Measurements from ENCODE around the gene SCAANT1.

SCAANT1 gene

DNA sequence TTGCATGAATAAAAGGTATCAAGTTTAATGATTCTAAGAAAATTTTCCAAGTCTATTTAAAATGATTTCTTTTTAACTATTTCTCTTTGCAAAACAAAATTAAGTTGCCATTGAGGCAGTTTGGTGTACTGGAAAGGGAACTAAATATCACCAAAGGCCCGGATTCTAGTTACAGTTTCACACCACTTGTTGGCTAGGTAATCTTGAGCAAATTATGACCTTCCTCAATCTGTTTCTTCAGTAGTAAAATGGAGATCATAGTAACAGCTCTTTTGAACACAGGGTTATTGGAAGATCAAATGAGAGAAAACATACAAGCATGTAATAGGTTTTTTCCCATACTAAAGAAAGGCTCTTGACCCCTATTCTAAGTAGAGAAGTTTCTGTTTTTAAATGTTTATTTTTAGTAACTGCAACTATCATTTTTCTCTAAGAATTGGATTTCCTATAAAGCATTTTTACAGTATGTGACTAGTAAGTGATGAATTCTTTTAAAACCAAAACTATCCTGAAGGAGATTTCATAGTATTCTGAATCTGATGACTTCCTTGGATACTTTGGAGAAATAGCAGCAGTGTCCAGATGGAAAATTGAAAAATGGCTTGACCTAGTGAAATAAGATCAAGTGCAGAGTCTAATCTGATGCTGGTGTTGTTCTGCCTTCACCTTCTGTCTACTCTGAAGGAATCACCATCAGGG lies 15.7 kb downstream of the SCAANT1 start:
- no peak for DNase-seq

- DNase-seq = no peak
Measured at GRCh38 chr3:63895422-63896189, 16.6 kb downstream of the SCAANT1 start.

- DNase-seq = no peak
Measured at GRCh38 chr3:63892773-63893352, 19.3 kb downstream of the SCAANT1 start.

GRCh38 chr3:63891518-63891917 lies 20.7 kb downstream of the SCAANT1 start:
- DNase-seq = no peak

GRCh38 chr3:63886858-63887257 lies 25.3 kb downstream of the SCAANT1 start:
- DNase-seq = no peak

- DNase-seq = no peak
Measured at GRCh38 chr3:63880653-63881052, 31.5 kb downstream of the SCAANT1 start.

DNA sequence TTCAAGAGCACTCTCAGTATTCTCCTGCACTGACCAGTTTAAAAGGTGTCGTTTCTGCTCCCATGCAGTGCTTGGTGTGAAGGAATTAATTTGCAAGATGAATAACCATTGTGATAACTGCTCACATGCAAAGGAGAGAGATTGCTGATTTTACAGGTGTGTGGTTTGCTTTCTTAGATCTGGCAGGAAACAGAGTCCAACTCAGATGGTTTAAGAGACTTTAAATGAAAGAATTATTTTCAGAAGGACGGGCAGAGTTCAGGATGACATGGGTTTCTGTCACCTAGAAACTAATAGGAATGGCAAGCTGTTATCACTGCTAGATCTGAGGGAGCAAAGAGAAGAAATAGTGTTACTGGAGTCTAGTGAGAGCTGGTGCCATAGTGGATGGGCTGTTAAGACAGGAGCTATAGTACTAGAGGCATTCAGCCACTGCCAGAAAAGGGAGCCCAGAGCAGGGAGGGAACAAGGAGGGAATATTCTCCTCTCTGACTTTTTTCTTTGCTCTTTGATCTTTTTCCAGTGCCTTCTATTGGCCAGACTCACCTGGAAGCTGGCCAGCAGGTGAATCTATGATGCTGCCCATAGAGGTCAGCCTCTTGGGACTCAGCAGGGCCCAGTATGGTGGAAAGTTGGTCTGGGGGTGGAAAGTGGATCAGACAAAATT lies 33.7 kb downstream of the SCAANT1 start:
- DNase-seq = no peak

DNA sequence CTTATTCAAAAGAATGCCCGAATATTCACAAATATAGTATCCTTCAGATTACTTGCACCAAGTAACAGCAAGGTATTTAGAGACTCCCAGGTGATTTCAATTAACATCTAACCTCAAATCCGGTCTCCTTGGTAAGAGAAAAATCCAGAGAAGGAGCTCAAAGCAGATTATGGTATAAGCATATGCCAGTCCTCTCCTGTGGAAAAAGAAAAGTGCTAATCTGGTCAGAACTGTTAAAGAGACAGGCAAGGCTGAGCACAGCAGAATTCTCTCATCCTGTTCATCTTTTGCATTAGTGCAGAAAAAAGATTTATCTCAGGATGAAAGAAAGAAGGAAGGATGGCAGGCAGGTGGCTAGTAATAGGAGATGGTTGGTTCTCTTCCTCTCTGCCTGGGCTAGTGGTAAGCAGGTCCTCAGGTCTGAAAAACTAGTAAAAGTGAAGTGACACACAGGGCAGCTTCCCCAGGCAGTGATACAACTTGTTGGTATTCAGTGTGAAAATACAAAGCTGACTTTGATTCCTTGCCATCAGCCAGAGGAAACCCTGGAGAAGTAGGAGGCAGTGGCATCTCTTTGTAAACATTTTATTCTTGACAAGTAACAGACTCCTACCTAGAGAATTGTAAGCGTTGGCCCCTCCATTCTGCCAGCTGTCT lies 34.3 kb downstream of the SCAANT1 start:
- DNase-seq = no peak

GRCh38 chr3:63876260-63876659 lies 35.9 kb downstream of the SCAANT1 start:
- no peak for DNase-seq

- DNase-seq = no peak
Measured at GRCh38 chr3:63875510-63875909, 36.7 kb downstream of the SCAANT1 start.

GRCh38 chr3:63874769-63875168 lies 37.4 kb downstream of the SCAANT1 start:
- DNase-seq = no peak

- no peak for DNase-seq
Measured at GRCh38 chr3:63872135-63872924, 39.9 kb downstream of the SCAANT1 start.

DNA sequence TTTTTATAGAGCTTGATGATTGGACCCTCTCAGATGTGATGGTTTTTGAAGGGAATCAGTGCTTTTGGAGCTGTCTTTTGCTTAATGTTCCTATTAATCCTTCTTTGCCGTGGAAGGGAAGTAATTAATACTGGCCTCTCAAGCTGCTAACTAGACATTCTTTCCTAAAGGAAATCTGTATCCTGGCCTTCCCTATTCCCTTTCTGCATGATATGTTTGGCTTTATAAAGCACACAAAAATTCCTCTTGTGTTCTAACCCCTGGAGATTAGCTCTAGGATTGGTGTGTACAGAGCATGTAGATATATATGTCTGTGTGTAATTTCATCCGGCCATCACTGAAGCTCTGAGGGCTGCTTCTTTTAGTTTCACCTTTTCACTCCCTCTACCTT lies 41.6 kb downstream of the SCAANT1 start:
- DNase-seq = no peak

- DNase-seq = no peak
Measured at GRCh38 chr3:63869940-63870614, 42.1 kb downstream of the SCAANT1 start.

- no peak for DNase-seq
Measured at GRCh38 chr3:63867225-63867624, 45.0 kb downstream of the SCAANT1 start.

GRCh38 chr3:63864965-63865327 lies 47.2 kb downstream of the SCAANT1 start:
- no peak for DNase-seq

- DNase-seq = peak; percentile 25
Measured at GRCh38 chr3:63864008-63864964, 47.9 kb downstream of the SCAANT1 start.

GRCh38 chr3:63863150-63864007 lies 48.8 kb downstream of the SCAANT1 start, which contains the start of the genes ATXN7 and THOC7:
ATXN7 (plus strand) TSS chr3:63863867; CDS start chr3:63912599, 48,732 bp downstream.
THOC7 (minus strand) TSS chr3:63863805; CDS start chr3:63863790, 15 bp downstream.
- DNase-seq = peak; percentile 60 to 66

DNA sequence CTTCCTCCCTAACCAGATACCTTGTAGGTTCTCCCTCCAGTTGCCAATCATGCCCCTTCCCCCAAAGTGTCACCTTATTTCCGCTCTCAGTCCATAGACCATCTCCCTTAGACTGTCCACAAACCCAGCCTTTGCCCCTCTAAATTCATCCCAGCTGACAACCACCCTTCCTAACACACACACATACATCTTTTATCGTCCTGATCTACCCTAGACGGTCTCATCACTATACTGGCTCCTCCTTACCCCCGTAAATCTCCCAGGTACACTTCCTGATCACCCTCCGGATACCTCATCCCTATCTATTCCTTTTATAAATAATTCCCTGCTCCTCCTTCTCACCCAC lies 49.4 kb downstream of the SCAANT1 start:
- no peak for DNase-seq
